Naive thymus-derived CD4-positive, alpha-beta T cell (primary cell): ENCODE data around the gene SGMS1. TPM values are rescaled to one million over a fixed set of nuclear protein-coding genes. Genes with fewer than 3 reads are reported as not detected.

ENCODE experiments used
- ATAC-seq: fragments of 150-1000 bp; cut with Tn5 transposase; 2 replicates; pipeline ENCODE4 v1.10.0; 2021; ENCODE audit warnings: mild to moderate bottlenecking, moderate library complexity
- CTCF ChIA-PET: fragments of 350-600 bp; sonication (Branson Sonifier 250); formaldehyde crosslinking; loops from one replicate; lab custom pipeline; 2021; ENCODE audit warnings: antibody characterized with exemption; lab: Charles Lee
- POLR2A ChIA-PET: fragments of 350-600 bp; sonication (Branson Sonifier 250); formaldehyde crosslinking; loops from one replicate; lab custom pipeline; 2021; ENCODE audit warnings: antibody characterized with exemption, inconsistent platforms; lab: Charles Lee
- DNase-seq, 9 donors: peaks; one replicate each; pipeline versions ENCODE4 v3.0.0 to v3.0.0-alpha.2; 2020 to 2022; ENCODE audit warnings: mixed read lengths in 1 of 9
- H3K27ac ChIP-seq: one replicate; pipeline ENCODE4 v1.7.0; 2013; ENCODE audit warnings: mild to moderate bottlenecking, low read depth, low read length, moderate library complexity
- H3K27me3 ChIP-seq, 2 donors: one replicate each; pipeline ENCODE4 v1.7.0; 2013; ENCODE audit warnings: low read length in 2 of 2, mild to moderate bottlenecking in 2 of 2, moderate library complexity in 2 of 2; ENCODE audit not compliant: control insufficient read depth in 2 of 2, insufficient read depth in 2 of 2
- H3K36me3 ChIP-seq, 3 experiments: 1 replicate in 2 of 3; 2 replicates in 1 of 3; pipeline ENCODE4 v1.7.0; 2013; ENCODE audit warnings: low read length in 3 of 3, mild to moderate bottlenecking in 3 of 3, moderate library complexity in 1 of 3; ENCODE audit not compliant: insufficient read depth in 3 of 3, control insufficient read depth in 2 of 3
- H3K4me1 ChIP-seq, 2 donors: one replicate each; pipeline ENCODE4 v1.7.0; 2013; ENCODE audit warnings: low read length in 2 of 2, mild to moderate bottlenecking in 2 of 2, moderate library complexity in 1 of 2; ENCODE audit not compliant: control insufficient read depth in 2 of 2, insufficient read depth in 2 of 2
- H3K4me3 ChIP-seq: 2 replicates; pipeline ENCODE4 v1.7.0; 2013; ENCODE audit warnings: mild to moderate bottlenecking, low read length
- H3K9me3 ChIP-seq, 3 experiments: 1 replicate in 2 of 3; 2 replicates in 1 of 3; pipeline ENCODE4 v1.7.0; 2013; ENCODE audit warnings: low read length in 3 of 3; ENCODE audit not compliant: control insufficient read depth in 2 of 3
- H3K27ac Mint-ChIP-seq, 9 donors: one replicate each; pipeline ENCODE4 v1.8.0; 2020 to 2022; ENCODE audit warnings: mixed read lengths in 9 of 9, mild to moderate bottlenecking in 8 of 9, moderate library complexity in 5 of 9, inconsistent platforms in 2 of 9
- H3K27me3 Mint-ChIP-seq, 5 donors: one replicate each; pipeline ENCODE4 v1.8.0; 2021 to 2022; ENCODE audit warnings: mixed read lengths in 5 of 5, mild to moderate bottlenecking in 1 of 5
- H3K36me3 Mint-ChIP-seq, 5 donors: one replicate each; pipeline ENCODE4 v1.8.0; 2020 to 2022; ENCODE audit warnings: mixed read lengths in 5 of 5, mild to moderate bottlenecking in 3 of 5, inconsistent platforms in 1 of 5
- H3K4me1 Mint-ChIP-seq, 7 donors: one replicate each; pipeline ENCODE4 v1.8.0; 2020 to 2022; ENCODE audit warnings: mixed read lengths in 7 of 7, mild to moderate bottlenecking in 3 of 7, inconsistent platforms in 1 of 7
- H3K4me3 Mint-ChIP-seq, 10 donors: one replicate each; pipeline ENCODE4 v1.8.0; 2020 to 2022; ENCODE audit warnings: mild to moderate bottlenecking in 10 of 10, mixed read lengths in 10 of 10, moderate library complexity in 6 of 10, inconsistent platforms in 2 of 10
- H3K9me3 Mint-ChIP-seq, 11 donors: one replicate each; pipeline ENCODE4 v1.8.0; 2020 to 2022; ENCODE audit warnings: mixed read lengths in 11 of 11, mild to moderate bottlenecking in 4 of 11, inconsistent platforms in 1 of 11, moderate library complexity in 1 of 11
- intact Hi-C, 2 donors: fragments of 100-400 bp; cut with micrococcal nuclease; formaldehyde crosslinking; loops; one replicate each; pipeline ENCODE4 v1.15.1; 2023
- polyA plus RNA-seq, 2 donors: library from polyadenylated mRNA; unstranded; fragments of 300-500 nt; fragmentation: Illumina TruSeq; gene quantifications; one replicate each; pipeline ENCODE4 v1.2.3, GENCODE V29; 2021
- total RNA-seq, 6 experiments: library from RNA in 5 of 6; stranded (reverse) in 5 of 6; gene quantifications; 1 replicate in 5 of 6; 2 replicates in 1 of 6; pipeline ENCODE4 v1.2.3 and lab custom pipeline; 2021 to 2026

SGMS1 gene
- total and polyA plus RNA-seq, 7 experiments from 2014 or later = 11.5 to 45.7 (median 29.4) TPM

DNA sequence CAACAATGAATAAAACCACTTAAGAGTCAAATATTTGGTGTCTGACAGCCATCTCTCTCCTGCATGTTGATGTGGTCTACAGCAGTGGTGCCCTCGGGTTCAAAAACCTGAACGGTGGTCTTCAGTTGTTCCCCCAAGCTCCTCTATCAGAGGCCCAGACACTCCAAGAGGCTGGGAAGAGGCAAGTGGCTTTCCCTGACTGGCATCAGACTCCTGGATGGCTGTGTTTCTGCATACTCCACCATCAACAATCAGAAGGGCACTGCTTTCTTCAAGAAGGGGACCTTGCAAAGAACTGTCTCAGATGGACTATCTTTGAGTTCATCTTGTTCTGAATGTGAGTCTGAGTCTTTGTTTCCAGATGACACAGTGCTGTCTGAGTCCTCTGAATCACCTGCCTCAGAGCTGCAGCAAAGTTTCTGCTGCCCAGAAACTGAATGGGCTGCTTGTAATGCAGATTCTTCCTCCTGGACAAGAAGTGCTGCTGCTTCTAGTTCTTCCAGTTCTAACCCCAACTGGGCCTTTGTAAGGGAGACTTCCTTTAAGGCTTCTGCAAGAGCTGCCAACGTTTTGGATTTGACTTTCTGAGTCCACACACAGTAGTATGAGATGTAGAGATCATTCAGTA, 5.9 kb upstream of the SGMS1 start:
- H3K36me3 Mint-ChIP-seq = peaks cover 0 to 12% (median 5%) of the 10 kb centered on the region in 5 donors
- intact Hi-C loops = loop anchor here (10.0 kb wide), 3 partner anchors 105 to 1825 kb away; partner anchors contain the start of genes ASAH2B (in 1 of the 2) and WASHC2A (in 1 of the 2)
- DNase-seq (no peak), ATAC-seq (no peak)
- no peak overlapping the region for H3K27ac ChIP-seq
- H3K36me3 ChIP-seq = peaks cover 0 to 5% (median 0%) of the 10 kb centered on the region in 3 experiments
- peaks cover 6 to 11% of the 10 kb centered on the region in 2 donors for H3K4me1 ChIP-seq
- no peak overlapping the region for H3K4me3 ChIP-seq
- peaks cover 2 to 34% (median 13%) of the 10 kb centered on the region in 7 donors for H3K4me1 Mint-ChIP-seq
- no peaks in the 10 kb centered on the region for H3K27me3 ChIP-seq
- H3K9me3 Mint-ChIP-seq = no peaks in the 10 kb centered on the region
- H3K27ac Mint-ChIP-seq = no peak overlapping the region
- no peak overlapping the region for H3K4me3 Mint-ChIP-seq
- peaks cover 0 to 27% (median 0%) of the 10 kb centered on the region in 5 donors for H3K27me3 Mint-ChIP-seq
- CTCF ChIA-PET = interaction anchor here (0.6 kb wide), 1 partner anchor 744 kb away, joined by 3 read pairs; no protein-coding TSS in a partner anchor
- H3K9me3 ChIP-seq = no peaks in the 10 kb centered on the region
- POLR2A ChIA-PET = no interaction called here

DNA sequence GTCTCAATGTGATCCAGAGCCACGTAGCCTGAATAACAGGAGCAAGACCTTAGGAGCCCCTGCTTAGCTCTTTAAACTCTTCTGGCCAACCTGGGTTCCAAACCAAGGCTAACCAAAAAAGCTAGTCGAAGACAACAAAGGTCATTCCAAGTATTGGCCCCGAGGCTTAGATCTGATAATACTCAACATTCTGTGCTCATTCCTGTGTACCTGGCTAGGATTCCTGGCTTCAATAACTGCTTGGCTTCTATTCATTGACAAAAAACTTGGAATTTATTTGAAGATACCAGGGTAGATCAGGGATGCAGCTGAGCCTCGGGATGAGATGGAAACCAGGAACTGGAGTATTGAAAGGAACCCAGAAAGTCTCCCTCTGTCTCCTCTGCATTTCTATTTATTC, 4.1 kb upstream of the SGMS1 start:
- Mint-ChIP-seq H3K4me1 (peaks cover 0 to 29% (median 8%) of the 10 kb centered on the region in 7 donors), H3K4me3 (no peak overlapping the region), H3K9me3 (peaks cover 0 to 2% (median 0%) of the 10 kb centered on the region in 11 donors), H3K27ac (no peak overlapping the region), H3K36me3 (peaks cover 0 to 12% (median 5%) of the 10 kb centered on the region in 5 donors), H3K27me3 (peaks cover 0 to 17% (median 0%) of the 10 kb centered on the region in 5 donors)
- Histone ChIP-seq H3K9me3 (no peaks in the 10 kb centered on the region), H3K36me3 (peaks cover 0 to 13% (median 0%) of the 10 kb centered on the region in 3 experiments), H3K4me1 (peaks cover 6 to 9% of the 10 kb centered on the region in 2 donors), H3K4me3 (no peak overlapping the region), H3K27me3 (no peaks in the 10 kb centered on the region), H3K27ac (no peak overlapping the region)
- DNase-seq (no peak), ATAC-seq (no peak)
- CTCF ChIA-PET = interaction anchor here (0.5 to 1.5 kb wide), 2 partner anchors 9 to 19 kb away, joined by 3 to 5 read pairs; no protein-coding TSS in a partner anchor
- POLR2A ChIA-PET = no interaction called here
- intact Hi-C loops = loop anchor here (10.0 kb wide), 3 partner anchors 107 to 1823 kb away; partner anchors contain the start of genes ASAH2B (in 1 of the 2) and WASHC2A (in 1 of the 2)

DNA sequence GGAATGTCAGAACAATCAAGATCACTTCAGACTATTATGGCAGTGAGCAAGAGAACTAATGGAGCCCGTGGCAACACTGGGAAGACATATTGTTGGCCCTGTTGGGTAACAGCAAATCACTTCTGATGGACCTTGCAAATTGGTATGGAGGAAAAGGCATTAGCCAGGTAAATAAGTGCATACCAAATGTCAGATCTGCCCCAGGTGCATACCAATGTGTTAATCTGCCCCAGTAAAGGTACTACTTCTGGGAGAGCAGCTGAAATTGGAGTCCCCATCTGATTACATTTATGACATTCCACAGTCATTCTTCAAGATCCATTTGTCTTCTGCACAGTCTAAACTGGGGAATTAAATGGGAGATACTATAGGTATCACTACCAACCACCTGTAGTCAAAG, 3.7 kb upstream of the SGMS1 start:
- H3K4me1 Mint-ChIP-seq = peaks cover 1 to 33% (median 8%) of the 10 kb centered on the region in 7 donors
- Histone ChIP-seq H3K4me1 (peaks cover 6 to 9% of the 10 kb centered on the region in 2 donors), H3K27ac (no peak overlapping the region), H3K9me3 (no peaks in the 10 kb centered on the region), H3K4me3 (no peak overlapping the region), H3K27me3 (no peaks in the 10 kb centered on the region), H3K36me3 (peaks cover 0 to 13% (median 0%) of the 10 kb centered on the region in 3 experiments)
- DNase-seq = no peak
- H3K27me3 Mint-ChIP-seq = peaks cover 0 to 13% (median 0%) of the 10 kb centered on the region in 5 donors
- intact Hi-C loops = loop anchor here (10.0 kb wide), 3 partner anchors 107 to 1823 kb away; partner anchors contain the start of genes ASAH2B (in 1 of the 2) and WASHC2A (in 1 of the 2)
- ChIA-PET POLR2A (no interaction called here), CTCF (interaction anchor here (1.5 kb wide), 1 partner anchor 9 kb away, joined by 5 read pairs; no protein-coding TSS in a partner anchor)
- no peak for ATAC-seq
- H3K27ac Mint-ChIP-seq = no peak overlapping the region
- no peak overlapping the region for H3K4me3 Mint-ChIP-seq
- H3K36me3 Mint-ChIP-seq = peaks cover 0 to 12% (median 5%) of the 10 kb centered on the region in 5 donors
- peaks cover 0 to 2% (median 0%) of the 10 kb centered on the region in 11 donors for H3K9me3 Mint-ChIP-seq

DNA sequence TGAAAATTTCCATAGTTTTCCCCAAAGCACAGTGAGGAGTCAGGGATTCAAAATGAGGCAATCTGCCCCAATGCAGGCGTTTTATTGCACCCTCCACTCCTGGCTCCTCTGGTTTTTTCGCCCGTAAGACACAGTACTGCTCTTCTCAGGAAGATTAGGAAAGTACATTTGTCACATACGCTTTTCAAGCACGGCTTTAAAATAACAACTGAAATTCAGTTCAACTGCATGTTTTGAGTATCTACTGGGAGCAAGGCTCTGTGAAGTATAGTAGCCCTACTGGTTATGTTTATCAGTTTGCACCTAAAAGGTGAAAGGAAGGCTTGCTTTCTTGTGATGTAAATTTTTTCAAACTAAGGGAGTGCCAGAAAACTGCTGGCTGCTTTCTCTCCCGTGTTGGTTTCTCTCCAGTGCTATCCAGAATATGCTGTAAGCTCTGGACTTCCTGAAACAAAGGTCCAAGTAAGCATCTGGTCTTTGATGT, 1.9 kb upstream of the SGMS1 start:
- H3K27me3 ChIP-seq = no peaks in the 10 kb centered on the region
- Mint-ChIP-seq H3K4me1 (peaks cover 9 to 42% (median 18%) of the 10 kb centered on the region in 7 donors), H3K27me3 (peaks cover 0 to 6% (median 0%) of the 10 kb centered on the region in 5 donors), H3K36me3 (peaks cover 0 to 7% (median 5%) of the 10 kb centered on the region in 5 donors), H3K9me3 (peaks cover 0 to 2% (median 0%) of the 10 kb centered on the region in 11 donors), H3K27ac (peak overlapping the region; percentile 90 to 98 (median 95)), H3K4me3 (peak overlapping the region; percentile 90 to 99 (median 96))
- DNase-seq (peak in 1 of 9 donors; percentile 12), ATAC-seq (no peak)
- H3K27ac ChIP-seq = peak overlapping the region; percentile 99
- intact Hi-C loops = loop anchor here (1.0 to 10.0 kb wide), 6 partner anchors 11 to 1821 kb away; partner anchors contain the start of genes ASAH2B (in 1 of the 2) and WASHC2A (in 1 of the 2)
- H3K36me3 ChIP-seq = peaks cover 0 to 13% (median 0%) of the 10 kb centered on the region in 3 experiments
- no peaks in the 10 kb centered on the region for H3K9me3 ChIP-seq
- ChIA-PET CTCF (interaction anchor here (0.6 kb wide), 1 partner anchor 26 kb away, joined by 3 read pairs; no protein-coding TSS in a partner anchor), POLR2A (interaction anchor here (0.6 to 2.7 kb wide), 4 partner anchors 8 to 1086 kb away, joined by 3 to 27 read pairs (median 3); partner anchors contain the start of gene ERCC6)
- H3K4me3 ChIP-seq = peak overlapping the region; percentile 97
- H3K4me1 ChIP-seq = peaks cover 15 to 20% of the 10 kb centered on the region in 2 donors

DNA sequence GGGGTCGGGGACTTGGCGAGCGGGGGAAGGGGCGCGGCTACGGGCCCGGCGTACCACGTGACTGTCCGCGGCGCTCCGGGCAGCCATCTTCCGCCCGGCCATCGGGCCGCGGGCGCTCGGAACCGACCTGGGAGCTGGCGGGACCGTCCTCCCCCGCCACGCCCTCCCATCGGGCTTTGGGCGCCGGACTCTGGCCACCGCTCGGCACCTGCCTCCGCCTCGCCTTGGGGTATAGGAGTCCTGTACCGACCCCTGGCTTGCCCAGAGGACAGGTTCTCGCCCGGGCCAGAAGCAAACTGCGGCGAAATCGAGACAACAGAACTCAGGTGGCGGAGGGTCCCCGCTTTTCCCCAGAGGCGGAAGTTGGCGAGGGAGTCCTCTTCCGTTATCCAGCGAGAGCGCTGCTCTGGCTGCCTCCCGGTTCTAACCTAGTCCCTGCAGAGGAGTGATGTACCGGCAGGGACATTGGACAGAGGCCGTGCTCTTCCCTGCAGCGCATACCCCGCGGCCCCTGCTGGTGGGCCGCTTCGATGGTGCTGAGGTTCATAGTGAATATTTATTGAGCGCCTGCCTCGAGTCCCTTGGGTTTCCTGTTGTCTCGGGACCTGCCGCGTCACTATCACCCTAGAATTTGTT, 1.2 kb upstream of the SGMS1 start:
- H3K4me3 Mint-ChIP-seq = peak overlapping the region; percentile 90 to 99 (median 96)
- H3K4me1 Mint-ChIP-seq = peaks cover 14 to 45% (median 25%) of the 10 kb centered on the region in 7 donors
- Histone ChIP-seq H3K27me3 (no peaks in the 10 kb centered on the region), H3K27ac (peak overlapping the region; percentile 99), H3K36me3 (peaks cover 0 to 13% (median 0%) of the 10 kb centered on the region in 3 experiments), H3K4me3 (peak overlapping the region; percentile 97), H3K9me3 (no peaks in the 10 kb centered on the region), H3K4me1 (peaks cover 16 to 27% of the 10 kb centered on the region in 2 donors)
- intact Hi-C loops = loop anchor here (1.0 to 10.0 kb wide), 14 partner anchors 11 to 1820 kb away; partner anchors contain the start of genes ASAH2B (in 2 of the 2), ERCC6 (in 1 of the 2), PARG (in 1 of the 2) and TIMM23B (in 1 of the 2)
- H3K27ac Mint-ChIP-seq = peak overlapping the region; percentile 94 to 98 (median 95)
- ATAC-seq = peak; percentile 55
- CTCF ChIA-PET = interaction anchor here (1.1 kb wide), 1 partner anchor 64 kb away, joined by 7 read pairs; no protein-coding TSS in a partner anchor
- peak in 8 of 9 donors; percentile 48 to 62 (median 58) for DNase-seq
- peaks cover 0 to 2% (median 0%) of the 10 kb centered on the region in 11 donors for H3K9me3 Mint-ChIP-seq
- POLR2A ChIA-PET = interaction anchor here (0.6 to 2.7 kb wide), 11 partner anchors 8 to 1096 kb away, joined by 3 to 27 read pairs (median 5); partner anchors contain the start of genes ASAH2B, ERCC6 and WASHC2A
- peaks cover 0 to 6% (median 0%) of the 10 kb centered on the region in 5 donors for H3K27me3 Mint-ChIP-seq
- H3K36me3 Mint-ChIP-seq = peaks cover 0 to 7% (median 2%) of the 10 kb centered on the region in 5 donors
